ENCODE results near the gene GTF2F2. TPM values are rescaled to one million over a fixed set of nuclear protein-coding genes. Genes with fewer than 3 reads are reported as not detected.
"Not testable (repeated sequence)": the region's sequence is repeated elsewhere in the genome, so short reads cannot be mapped to it uniquely, and the experiment has no call there.

GTF2F2 gene
- total RNA-seq, 1 experiment from 2014 or later, result 33.8 TPM

GRCh38 chr13:45185286-45185685 lies 65.0 kb downstream of the GTF2F2 start (continued):
- TF ChIP-seq NR3C1 (CRISPR knock-in tag; conservative IDR thresholded peaks at IDR 0.05; ENCODE audit: low read depth), result no peak

GRCh38 chr13:45189077-45189476 lies 68.8 kb downstream of the GTF2F2 start:
- H3K4me3 Mint-ChIP-seq; DNase-seq (ENCODE audit: low spot score); H3K9me3 Mint-ChIP-seq; ATAC-seq; CTCF ChIA-PET; H3K36me3 Mint-ChIP-seq; H3K27ac Mint-ChIP-seq; H3K27me3 Mint-ChIP-seq (ENCODE audit: low read depth); POLR2A ChIA-PET: not testable (repeated sequence)
- peaks cover 11% of the 10 kb centered on the region for H3K4me1 Mint-ChIP-seq

GRCh38 chr13:45189511-45189910 lies 69.2 kb downstream of the GTF2F2 start:
- H3K27me3 Mint-ChIP-seq (ENCODE audit: low read depth); DNase-seq (ENCODE audit: low spot score); ATAC-seq; H3K36me3 Mint-ChIP-seq; POLR2A ChIA-PET; H3K4me3 Mint-ChIP-seq; H3K27ac Mint-ChIP-seq; CTCF ChIA-PET; H3K9me3 Mint-ChIP-seq: not testable (repeated sequence)
- peaks cover 15% of the 10 kb centered on the region for H3K4me1 Mint-ChIP-seq

GRCh38 chr13:45191874-45192273 lies 71.6 kb downstream of the GTF2F2 start:
- TF ChIP-seq MLX (CRISPR knock-in tag; IDR thresholded peaks at IDR 0.05) (no peak), SP1 (CRISPR knock-in tag; conservative IDR thresholded peaks at IDR 0.05) (no peak), TEAD1 (CRISPR knock-in tag; IDR thresholded peaks at IDR 0.05) (no peak), ZNF512 (CRISPR knock-in tag; IDR thresholded peaks at IDR 0.05; ENCODE audit: borderline replicate concordance) (no peak)
- ChIA-PET CTCF (no interaction called here), POLR2A (no interaction called here)
- ATAC-seq (no peak), DNase-seq (ENCODE audit: low spot score) (no peak)
- H3K36me3 Mint-ChIP-seq, result peaks cover 6% of the 10 kb centered on the region
- no peak overlapping the region for H3K4me3 Mint-ChIP-seq
- peaks cover 8% of the 10 kb centered on the region; the same call in 1 of the 2 replicates for H3K9me3 Mint-ChIP-seq
- no peaks in the 10 kb centered on the region for H3K27me3 Mint-ChIP-seq (ENCODE audit: low read depth)
- peaks cover 23% of the 10 kb centered on the region for H3K4me1 Mint-ChIP-seq
- no peak overlapping the region for H3K27ac Mint-ChIP-seq

GRCh38 chr13:45194081-45194939 lies 74.0 kb downstream of the GTF2F2 start:
- Mint-ChIP-seq H3K9me3 (no peaks in the 10 kb centered on the region), H3K4me3 (no peak overlapping the region), H3K27ac (peak overlapping the region; percentile 63), H3K27me3 (ENCODE audit: low read depth) (no peaks in the 10 kb centered on the region), H3K36me3 (no peaks in the 10 kb centered on the region), H3K4me1 (peaks cover 23% of the 10 kb centered on the region)
- TF ChIP-seq ARID4B (CRISPR knock-in tag; IDR thresholded peaks at IDR 0.05; ENCODE audit: borderline replicate concordance) (no peak), NFYB (CRISPR knock-in tag; conservative IDR thresholded peaks at IDR 0.05; ENCODE audit: low read depth) (no peak), SOX15 (CRISPR knock-in tag; IDR thresholded peaks at IDR 0.05) (no peak), GABPB1 (CRISPR knock-in tag; IDR thresholded peaks at IDR 0.05) (no peak), PREB (CRISPR knock-in tag; IDR thresholded peaks at IDR 0.05; ENCODE audit: borderline replicate concordance) (no peak), HMGA2 (CRISPR knock-in tag; IDR thresholded peaks at IDR 0.05) (no peak), TEAD1 (CRISPR knock-in tag; IDR thresholded peaks at IDR 0.05) (no peak), JUN (CRISPR knock-in tag; IDR thresholded peaks at IDR 0.05) (no peak)
- ATAC-seq (peak; percentile 68), DNase-seq (ENCODE audit: low spot score) (peak; percentile 41)
- ChIA-PET CTCF (interaction anchor here (0.6 to 2.4 kb wide), 6 partner anchors 11 to 147 kb away, joined by 3 to 9 read pairs (median 5); no protein-coding TSS in a partner anchor), POLR2A (no interaction called here)

Data from WTC11 (cell line).